Calu3 (cell line): Measurements from ENCODE around the gene AZGP1. TPM values are rescaled to one million over a fixed set of nuclear protein-coding genes. Genes with fewer than 3 reads are reported as not detected.
"Not testable (repeated sequence)": the region's sequence is repeated elsewhere in the genome, so short reads cannot be mapped to it uniquely, and the experiment has no call there.

Source experiments
- BruUV-seq: library from RNA; stranded (reverse); fragments of 400-500 nt; replicated peaks from 2 replicates; lab custom pipeline; 2021; lab: Mats Ljungman, UMichigan
- CTCF ChIA-PET: fragments of 300-600 bp; sonication (Branson Sonifier 250); formaldehyde crosslinking; loops from one replicate; lab custom pipeline; 2022; ENCODE audit warnings: antibody characterized with exemption; lab: Charles Lee
- DNase-seq: peaks from one replicate; pipeline ENCODE4 v3.0.0; 2022
- H3K27ac Mint-ChIP-seq: one replicate; pipeline ENCODE4 v1.8.0; 2022; ENCODE audit warnings: mixed read lengths; ENCODE audit not compliant: unreplicated experiment
- H3K27me3 Mint-ChIP-seq: one replicate; pipeline ENCODE4 v1.8.0; 2022; ENCODE audit warnings: mixed read lengths; ENCODE audit not compliant: unreplicated experiment
- H3K36me3 Mint-ChIP-seq: one replicate; pipeline ENCODE4 v1.8.0; 2022; ENCODE audit warnings: mild to moderate bottlenecking, moderate library complexity, mixed read lengths; ENCODE audit not compliant: insufficient read depth, unreplicated experiment
- H3K4me1 Mint-ChIP-seq: one replicate; pipeline ENCODE4 v1.8.0; 2022; ENCODE audit warnings: mild to moderate bottlenecking, low read depth, mixed read lengths; ENCODE audit not compliant: unreplicated experiment
- H3K4me3 Mint-ChIP-seq: one replicate; pipeline ENCODE4 v1.8.0; 2022; ENCODE audit warnings: mild to moderate bottlenecking, low read depth, moderate library complexity, mixed read lengths; ENCODE audit not compliant: unreplicated experiment
- H3K9me3 Mint-ChIP-seq: one replicate; pipeline ENCODE4 v1.8.0; 2022; ENCODE audit warnings: low read depth, mixed read lengths; ENCODE audit not compliant: unreplicated experiment
- intact Hi-C: fragments of 100-400 bp; cut with micrococcal nuclease; formaldehyde crosslinking; loops from one replicate; pipeline ENCODE4 v1.10.0; 2022; ENCODE audit not compliant: unreplicated experiment
- total RNA-seq: library from RNA; stranded (reverse); gene quantifications from 2 replicates; pipeline ENCODE4 v1.2.3, GENCODE V29; 2022
- TF ChIP-seq, protein P1 (sequence below): fragments of 200-600 bp; IDR thresholded peaks from one replicate; pipeline ENCODE4 v1.8.0; 2022; ENCODE audit warnings: antibody characterized with exemption; ENCODE audit not compliant: unreplicated experiment

AZGP1 gene
- total RNA-seq, 1 experiment from 2014 or later: 25.6 TPM

DNA sequence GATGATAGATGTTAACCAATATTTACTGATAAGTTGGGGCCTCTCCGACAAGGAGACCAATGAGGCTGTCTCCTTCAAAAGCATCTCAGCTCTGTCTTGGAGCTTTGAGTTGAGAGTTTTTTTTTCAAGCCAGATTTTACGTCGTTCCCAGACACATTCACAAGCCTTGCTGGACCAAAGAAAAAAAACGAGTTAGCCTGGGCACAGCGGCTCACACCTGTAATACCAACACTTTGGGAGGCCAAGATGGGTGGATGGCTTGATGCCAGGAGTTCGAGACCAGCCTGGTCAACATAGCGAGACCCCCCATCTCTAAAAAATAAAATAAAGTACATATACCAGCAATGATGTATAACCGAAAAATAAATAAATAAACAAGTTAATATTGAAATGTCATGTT, 19.0 kb upstream of the AZGP1 start:
- DNase-seq: no peak
- no peaks in the 10 kb centered on the region for H3K9me3 Mint-ChIP-seq
- intact Hi-C loops: loop anchor here (1.0 to 5.0 kb wide), 2 partner anchors 58 to 68 kb away; partner anchors contain the start of gene GJC3
- TF ChIP-seq, protein P1, sequence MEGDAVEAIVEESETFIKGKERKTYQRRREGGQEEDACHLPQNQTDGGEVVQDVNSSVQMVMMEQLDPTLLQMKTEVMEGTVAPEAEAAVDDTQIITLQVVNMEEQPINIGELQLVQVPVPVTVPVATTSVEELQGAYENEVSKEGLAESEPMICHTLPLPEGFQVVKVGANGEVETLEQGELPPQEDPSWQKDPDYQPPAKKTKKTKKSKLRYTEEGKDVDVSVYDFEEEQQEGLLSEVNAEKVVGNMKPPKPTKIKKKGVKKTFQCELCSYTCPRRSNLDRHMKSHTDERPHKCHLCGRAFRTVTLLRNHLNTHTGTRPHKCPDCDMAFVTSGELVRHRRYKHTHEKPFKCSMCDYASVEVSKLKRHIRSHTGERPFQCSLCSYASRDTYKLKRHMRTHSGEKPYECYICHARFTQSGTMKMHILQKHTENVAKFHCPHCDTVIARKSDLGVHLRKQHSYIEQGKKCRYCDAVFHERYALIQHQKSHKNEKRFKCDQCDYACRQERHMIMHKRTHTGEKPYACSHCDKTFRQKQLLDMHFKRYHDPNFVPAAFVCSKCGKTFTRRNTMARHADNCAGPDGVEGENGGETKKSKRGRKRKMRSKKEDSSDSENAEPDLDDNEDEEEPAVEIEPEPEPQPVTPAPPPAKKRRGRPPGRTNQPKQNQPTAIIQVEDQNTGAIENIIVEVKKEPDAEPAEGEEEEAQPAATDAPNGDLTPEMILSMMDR: no peak
- H3K27ac Mint-ChIP-seq: no peak overlapping the region
- no TSS peak for BruUV-seq
- peaks cover 11% of the 10 kb centered on the region for H3K4me1 Mint-ChIP-seq
- CTCF ChIA-PET: interaction anchor here (0.6 to 1.7 kb wide), 5 partner anchors 9 to 277 kb away, joined by 3 to 14 read pairs (median 3); partner anchors contain the start of gene ZKSCAN1
- no peak overlapping the region for H3K4me3 Mint-ChIP-seq
- peaks cover 5% of the 10 kb centered on the region for H3K36me3 Mint-ChIP-seq
- H3K27me3 Mint-ChIP-seq: peaks cover 14% of the 10 kb centered on the region

DNA sequence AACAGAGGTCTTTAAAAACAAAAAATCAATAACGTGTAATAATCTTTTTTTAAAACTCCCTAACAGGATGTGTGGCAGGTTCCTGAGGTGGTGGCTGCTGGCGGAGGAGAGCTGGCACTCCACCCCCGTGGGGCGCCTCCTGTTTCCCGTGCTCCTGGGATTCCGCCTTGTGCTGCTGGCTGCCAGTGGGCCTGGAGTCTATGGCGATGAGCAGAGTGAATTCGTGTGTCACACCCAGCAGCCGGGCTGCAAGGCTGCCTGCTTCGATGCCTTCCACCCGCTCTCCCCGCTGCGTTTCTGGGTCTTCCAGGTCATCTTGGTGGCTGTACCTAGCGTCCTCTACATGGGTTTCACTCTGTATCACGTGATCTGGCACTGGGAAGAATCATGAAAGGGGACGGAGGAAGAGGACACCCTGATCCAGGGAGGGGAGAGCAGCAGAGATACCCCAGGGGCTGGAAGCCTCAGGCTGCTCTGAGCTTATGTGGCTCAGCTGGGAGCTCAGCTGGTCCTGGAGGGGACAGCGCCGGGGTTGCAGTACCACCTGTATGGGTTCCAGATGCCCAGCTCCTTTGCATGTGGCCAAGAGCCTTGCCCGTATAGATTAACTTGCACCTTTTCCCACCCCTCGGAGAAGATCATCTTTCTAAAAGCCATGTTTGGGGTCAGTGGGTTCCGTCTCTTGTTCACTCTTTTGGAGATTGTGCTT, 16.7 kb upstream of the AZGP1 start:
- CTCF ChIA-PET: no interaction called here
- no peak for DNase-seq

DNA sequence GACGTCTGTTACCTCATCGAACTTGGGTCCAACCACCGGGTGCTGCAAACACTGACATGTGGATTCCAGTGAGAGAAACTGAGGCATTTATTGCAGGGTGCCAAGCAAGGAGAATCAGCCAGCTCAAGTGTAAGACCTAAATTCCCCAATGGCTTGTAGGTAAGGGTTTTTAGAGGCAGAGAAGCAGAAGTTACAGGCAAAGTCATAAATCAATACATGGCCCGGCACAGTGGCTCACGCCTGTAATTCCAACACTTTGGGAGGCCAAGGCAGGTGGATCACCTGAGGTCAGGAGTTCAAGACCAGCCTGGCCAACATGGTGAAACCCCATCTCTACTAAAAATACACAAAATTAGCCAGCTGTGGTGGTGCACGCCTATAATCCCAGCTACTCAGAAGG, 15.7 kb upstream of the AZGP1 start:
- CTCF ChIA-PET, H3K36me3 Mint-ChIP-seq, DNase-seq, H3K9me3 Mint-ChIP-seq, H3K4me3 Mint-ChIP-seq, H3K27ac Mint-ChIP-seq, H3K4me1 Mint-ChIP-seq, BruUV-seq: not testable (repeated sequence)
- peaks cover 27% of the 10 kb centered on the region for H3K27me3 Mint-ChIP-seq
- intact Hi-C loops: loop anchor here (1.0 to 5.0 kb wide), 2 partner anchors 64 to 78 kb away; partner anchors contain the start of gene GJC3

More for the DNA sequence above, 16.7 kb upstream of the AZGP1 start:
- H3K27ac Mint-ChIP-seq: no peak overlapping the region
- peaks cover 19% of the 10 kb centered on the region for H3K27me3 Mint-ChIP-seq
- peaks cover 7% of the 10 kb centered on the region for H3K4me1 Mint-ChIP-seq
- peaks cover 3% of the 10 kb centered on the region for H3K36me3 Mint-ChIP-seq
- H3K9me3 Mint-ChIP-seq: no peaks in the 10 kb centered on the region
- H3K4me3 Mint-ChIP-seq: no peak overlapping the region
- no TSS peak for BruUV-seq
- intact Hi-C loops: loop anchor here (5.0 kb wide), 1 partner anchor 65 kb away; the partner anchor contains the start of gene GJC3
- TF ChIP-seq, protein P1: no peak

DNA sequence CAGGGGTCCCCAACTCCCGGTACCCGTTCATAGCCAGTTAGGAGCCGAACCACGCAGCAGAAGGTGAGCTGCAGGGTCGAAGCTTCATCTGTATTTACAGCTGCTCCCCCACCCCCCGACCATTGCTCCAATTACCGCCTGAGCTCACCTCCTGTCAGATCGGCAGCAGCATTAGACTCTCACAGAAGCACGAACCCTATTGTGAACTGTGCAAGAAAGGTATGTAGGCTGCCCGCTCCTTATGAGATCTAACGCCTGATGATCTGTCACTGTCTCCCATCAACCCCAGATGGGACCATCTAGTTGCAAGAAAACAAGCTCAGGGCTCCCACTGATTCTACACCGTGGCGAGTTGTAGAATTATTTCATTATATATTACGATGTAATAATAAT, 14.6 kb upstream of the AZGP1 start:
- TF ChIP-seq, protein P1: no peak

More for the DNA sequence above, 14.6 kb upstream of the AZGP1 start:
- no peak for DNase-seq
- intact Hi-C loops: loop anchor here (5.0 kb wide), 1 partner anchor 63 kb away; the partner anchor contains the start of gene GJC3
- peaks cover 37% of the 10 kb centered on the region for H3K27me3 Mint-ChIP-seq
- no peaks in the 10 kb centered on the region for H3K9me3 Mint-ChIP-seq
- no peaks in the 10 kb centered on the region for H3K36me3 Mint-ChIP-seq
- H3K4me1 Mint-ChIP-seq: no peaks in the 10 kb centered on the region
- no peak overlapping the region for H3K4me3 Mint-ChIP-seq
- BruUV-seq: no TSS peak
- CTCF ChIA-PET: interaction anchor here (0.7 to 1.0 kb wide), 3 partner anchors 52 to 81 kb away, joined by 3 to 4 read pairs (median 4); partner anchors contain the start of gene GJC3
- no peak overlapping the region for H3K27ac Mint-ChIP-seq
